Fibroblast of lung (primary cell): Measurements from ENCODE around the gene SPRED2. TPM values are rescaled to one million over a fixed set of nuclear protein-coding genes. Genes with fewer than 3 reads are reported as not detected.

ENCODE experiments used
- DNase-seq, 2 donors: peaks; one replicate each; pipeline versions ENCODE4 v3.0.0 to v3.0.0-alpha.2; 2010; ENCODE audit warnings: low read depth in 2 of 2
- H2AFZ ChIP-seq: 2 replicates; pipeline ENCODE4 v1.5.1; 2012; ENCODE audit warnings: low read length, control low read depth, inconsistent platforms
- H3K27ac ChIP-seq: 2 replicates; pipeline ENCODE4 v1.5.1; 2011; ENCODE audit warnings: low read length, control low read depth; ENCODE audit not compliant: insufficient read depth
- H3K27me3 ChIP-seq: 2 replicates; pipeline ENCODE4 v1.5.1; 2011; ENCODE audit warnings: mild to moderate bottlenecking, low read length; ENCODE audit not compliant: control insufficient read depth, insufficient read depth
- H3K36me3 ChIP-seq: 2 replicates; pipeline ENCODE4 v1.5.1; 2011; ENCODE audit warnings: low read length; ENCODE audit not compliant: control insufficient read depth, insufficient read depth
- H3K4me1 ChIP-seq: 2 replicates; pipeline ENCODE4 v1.5.1; 2011; ENCODE audit warnings: low read length; ENCODE audit not compliant: control insufficient read depth, insufficient read depth; ENCODE audit errors: extremely low read depth
- H3K4me2 ChIP-seq: 2 replicates; pipeline ENCODE4 v1.5.1; 2011; ENCODE audit warnings: low read length, control low read depth; ENCODE audit not compliant: insufficient read depth; ENCODE audit errors: extremely low read depth
- H3K4me3 ChIP-seq, 4 experiments: fragments of 200-600 bp in 1 of 4; sonication (generic) in 1 of 4; replicated peaks in 1 of 4; 2 replicates each; pipeline ENCODE4 v1.5.1; 2011 to 2016; ENCODE audit warnings: low read length in 4 of 4, low read depth in 3 of 4, mild to moderate bottlenecking in 3 of 4, control low read depth in 2 of 4, inconsistent platforms in 1 of 4, mixed read lengths in 1 of 4; ENCODE audit not compliant: insufficient read depth in 1 of 4; ENCODE audit errors: control extremely low read depth in 1 of 4
- H3K79me2 ChIP-seq: 2 replicates; pipeline ENCODE4 v1.5.1; 2012; ENCODE audit warnings: mild to moderate bottlenecking, low read length, inconsistent platforms; ENCODE audit not compliant: control insufficient read depth, insufficient read depth
- H3K9ac ChIP-seq: 2 replicates; pipeline ENCODE4 v1.5.1; 2011; ENCODE audit warnings: mild to moderate bottlenecking, low read length, control low read depth; ENCODE audit not compliant: insufficient read depth
- H3K9me3 ChIP-seq: 2 replicates; pipeline ENCODE4 v1.5.1; 2012; ENCODE audit warnings: low read depth, low read length; ENCODE audit not compliant: control insufficient read depth, insufficient read depth
- H4K20me1 ChIP-seq: 2 replicates; pipeline ENCODE4 v1.5.1; 2011; ENCODE audit warnings: low read length; ENCODE audit not compliant: control insufficient read depth, insufficient read depth; ENCODE audit errors: extremely low read depth
- CTCF ChIP-seq, 2 donors: IDR thresholded peaks in 1 of 2; conservative IDR thresholded peaks in 1 of 2; 1 replicate in 1 of 2; 2 replicates in 1 of 2; pipeline ENCODE4 v1.5.1; 2011 to 2012; ENCODE audit warnings: low read length in 2 of 2, control low read depth in 1 of 2, inconsistent platforms in 1 of 2, low read depth in 1 of 2, mild to moderate bottlenecking in 1 of 2
- EZH2 ChIP-seq: IDR thresholded peaks from 2 replicates; pipeline ENCODE4 v1.5.1; 2012; ENCODE audit warnings: low read length, control low read depth, mild to moderate bottlenecking; ENCODE audit errors: missing control alignments
- polyA plus RNA-seq, 2 donors: library from polyadenylated mRNA; depleted of rRNA in 1 of 2; stranded (reverse) in 1 of 2; unstranded in 1 of 2; fragments of >200 nt; gene quantifications; 2 replicates each; pipeline ENCODE4 v1.2.1, GENCODE V29; 2011 to 2012; ENCODE audit warnings: missing spikeins in 1 of 2
- total RNA-seq: library from RNA; depleted of rRNA; stranded (reverse); fragments of >200 nt; gene quantifications from 2 replicates; pipeline ENCODE4 v1.2.1, GENCODE V29; 2014

Gene SPRED2
- total and polyA plus RNA-seq, 2 donors (not counting 1 experiment from before 2014, with no cell fraction given) = 9.4 to 26.1 TPM

- Histone ChIP-seq H3K4me3 (no peak overlapping the region), H2AFZ (no peak overlapping the region), H3K4me2 (no peak overlapping the region), H3K4me1 (peaks cover 32% of the 10 kb centered on the region), H3K79me2 (peaks cover 42% of the 10 kb centered on the region), H3K36me3 (no peaks in the 10 kb centered on the region), H3K9me3 (no peaks in the 10 kb centered on the region), H3K27me3 (no peaks in the 10 kb centered on the region), H3K9ac (no peak overlapping the region), H3K27ac (no peak overlapping the region), H4K20me1 (no peaks in the 10 kb centered on the region)
- peak in 1 of 2 donors; percentile 50 for DNase-seq
- TF ChIP-seq CTCF (conservative IDR thresholded peaks at IDR 0.05 in 1 of 2, IDR thresholded peaks at IDR 0.05 in 1 of 2; ENCODE audit: low read depth in 1 of 2, low read length in 2 of 2) (no peak), EZH2 (no peak)
These were observed 52.1 kb downstream of the SPRED2 start for GRCh38 chr2:65380255-65380654.

- Histone ChIP-seq H3K9me3 (no peaks in the 10 kb centered on the region), H3K4me2 (no peak overlapping the region), H3K4me3 (no peak overlapping the region), H3K9ac (no peak overlapping the region), H3K36me3 (no peaks in the 10 kb centered on the region), H3K79me2 (peaks cover 45% of the 10 kb centered on the region), H3K27me3 (no peaks in the 10 kb centered on the region), H2AFZ (no peak overlapping the region), H3K27ac (no peak overlapping the region), H3K4me1 (peaks cover 32% of the 10 kb centered on the region), H4K20me1 (no peaks in the 10 kb centered on the region)
- TF ChIP-seq CTCF (conservative IDR thresholded peaks at IDR 0.05 in 1 of 2, IDR thresholded peaks at IDR 0.05 in 1 of 2; ENCODE audit: low read depth in 1 of 2, low read length in 2 of 2) = no peak
- no peak for TF ChIP-seq EZH2
- DNase-seq = no peak
These were observed 52.7 kb downstream of the SPRED2 start for GRCh38 chr2:65379721-65380171.

- Histone ChIP-seq H3K9ac (no peak overlapping the region), H3K27me3 (no peaks in the 10 kb centered on the region), H3K9me3 (no peaks in the 10 kb centered on the region), H3K4me1 (peaks cover 28% of the 10 kb centered on the region), H3K4me2 (no peak overlapping the region), H4K20me1 (no peaks in the 10 kb centered on the region), H2AFZ (no peak overlapping the region), H3K27ac (no peak overlapping the region), H3K79me2 (peaks cover 43% of the 10 kb centered on the region), H3K4me3 (no peak overlapping the region), H3K36me3 (no peaks in the 10 kb centered on the region)
- TF ChIP-seq CTCF (conservative IDR thresholded peaks at IDR 0.05 in 1 of 2, IDR thresholded peaks at IDR 0.05 in 1 of 2; ENCODE audit: low read depth in 1 of 2, low read length in 2 of 2) (no peak), EZH2 (no peak)
- no peak for DNase-seq
These were observed 53.2 kb downstream of the SPRED2 start for GRCh38 chr2:65379223-65379622.
